SU-DHL-6 (cell line): Measurements from ENCODE around the gene ZBTB47.

Experiments used
- H2AFZ ChIP-seq: fragments of 200-600 bp; sonication (generic); 2 replicates; pipeline ENCODE4 v1.6.1; 2014; ENCODE audit warnings: low read depth, mild to moderate bottlenecking, moderate library complexity, mixed read lengths, antibody characterized with exemption, low read length; ENCODE audit not compliant: severe bottlenecking
- H3F3A ChIP-seq: fragments of 200-600 bp; shearing (Covaris generic); 2 replicates; pipeline ENCODE4 v1.6.0; 2016; ENCODE audit warnings: antibody characterized with exemption, mild to moderate bottlenecking; ENCODE audit not compliant: insufficient read depth
- H3K27ac ChIP-seq: fragments of 200-600 bp; sonication (generic); 2 replicates; pipeline ENCODE4 v1.5.1; 2016; ENCODE audit warnings: low read depth, mild to moderate bottlenecking, low read length, moderate library complexity, mixed read lengths
- H3K27me3 ChIP-seq: fragments of 200-600 bp; sonication (generic), shearing (Covaris generic); 2 replicates; pipeline ENCODE4 v1.6.0; 2014; ENCODE audit warnings: mild to moderate bottlenecking, low read length
- H3K36me3 ChIP-seq: fragments of 200-600 bp; sonication (generic); 2 replicates; pipeline ENCODE4 v1.6.1; 2014; ENCODE audit warnings: mild to moderate bottlenecking, low read length, mixed read lengths
- H3K4me2 ChIP-seq: fragments of 300-600, 200-600 bp; shearing (Covaris generic), sonication (generic); 2 replicates; pipeline ENCODE4 v1.6.0; 2014; ENCODE audit warnings: low read length, low read depth, mild to moderate bottlenecking; ENCODE audit not compliant: poor library complexity, severe bottlenecking
- H3K4me3 ChIP-seq: fragments of 200-600 bp; sonication (generic); 2 replicates; pipeline ENCODE4 v1.5.1; 2014; ENCODE audit warnings: antibody characterized with exemption, low read length, mild to moderate bottlenecking, mixed read lengths; ENCODE audit not compliant: insufficient read depth, poor library complexity, severe bottlenecking
- H3K79me2 ChIP-seq: fragments of 200-600 bp; sonication (generic); 2 replicates; pipeline ENCODE4 v1.6.1; 2014; ENCODE audit warnings: mild to moderate bottlenecking, low read length, moderate library complexity; ENCODE audit not compliant: insufficient read depth
- H3K9ac ChIP-seq: fragments of 200-600 bp; sonication (generic); 2 replicates; pipeline ENCODE4 v1.7.0; 2014; ENCODE audit warnings: mild to moderate bottlenecking, low read length
- H3K9me2 ChIP-seq: fragments of 200-600 bp; sonication (generic); replicated peaks from 2 replicates; pipeline ENCODE4 v1.6.1; 2014; ENCODE audit warnings: low read length; ENCODE audit not compliant: insufficient read depth
- H3K9me3 ChIP-seq: fragments of 200-600 bp; sonication (generic); 2 replicates; pipeline ENCODE4 v1.6.1; 2014; ENCODE audit warnings: low read length, mixed read lengths; ENCODE audit not compliant: insufficient read depth
- H4K20me1 ChIP-seq: fragments of 200-600 bp; sonication (generic); 2 replicates; pipeline ENCODE4 v1.6.1; 2014; ENCODE audit warnings: low read depth, mild to moderate bottlenecking, antibody characterized with exemption, low read length, moderate library complexity, mixed read lengths
- CTCF ChIP-seq: fragments of 200-600 bp; sonication (generic); IDR thresholded peaks from one replicate; pipeline ENCODE4 v1.5.1; 2017; ENCODE audit warnings: antibody characterized with exemption, mild to moderate bottlenecking, low read length, moderate library complexity; ENCODE audit not compliant: insufficient read depth, poor library complexity, severe bottlenecking
- EZH2phosphoT487 ChIP-seq: fragments of 200-600 bp; sonication (generic), shearing (Covaris generic); conservative IDR thresholded peaks from 2 replicates; pipeline ENCODE4 v1.6.1; 2018; ENCODE audit warnings: mild to moderate bottlenecking, antibody characterized with exemption, low read length, moderate library complexity, mixed read lengths

Gene ZBTB47

GRCh38 chr3:42690191-42690590, 36.7 kb downstream of the ZBTB47 start:
- no peak overlapping the region for H2AFZ ChIP-seq

GRCh38 chr3:42690766-42691680, 37.5 kb downstream of the ZBTB47 start:
- no peaks in the 10 kb centered on the region for H3K27me3 ChIP-seq
- no peak overlapping the region for H2AFZ ChIP-seq
- H3K79me2 ChIP-seq = no peaks in the 10 kb centered on the region
- H3K9ac ChIP-seq = no peak overlapping the region
- H4K20me1 ChIP-seq = no peaks in the 10 kb centered on the region
- no peak overlapping the region for H3K27ac ChIP-seq
- TF ChIP-seq CTCF (no peak), EZH2phosphoT487 (no peak)
- H3F3A ChIP-seq = no peaks in the 10 kb centered on the region
- no peak overlapping the region for H3K4me2 ChIP-seq
- no peaks in the 10 kb centered on the region for H3K9me2 ChIP-seq
- H3K4me3 ChIP-seq = no peak overlapping the region
- no peaks in the 10 kb centered on the region for H3K36me3 ChIP-seq
- no peaks in the 10 kb centered on the region for H3K9me3 ChIP-seq

More at GRCh38 chr3:42690191-42690590, 36.7 kb downstream of the ZBTB47 start:
- no peak overlapping the region for H3K4me2 ChIP-seq
- H3K27ac ChIP-seq = no peak overlapping the region
- no peaks in the 10 kb centered on the region for H3K36me3 ChIP-seq
- TF ChIP-seq EZH2phosphoT487 = no peak
- no peak for TF ChIP-seq CTCF
- no peaks in the 10 kb centered on the region for H3K79me2 ChIP-seq
- no peak overlapping the region for H3K9ac ChIP-seq
- no peaks in the 10 kb centered on the region for H3K9me2 ChIP-seq
- H3K9me3 ChIP-seq = no peaks in the 10 kb centered on the region
- no peaks in the 10 kb centered on the region for H3K27me3 ChIP-seq
- no peak overlapping the region for H3K4me3 ChIP-seq
- H3F3A ChIP-seq = no peaks in the 10 kb centered on the region
- no peaks in the 10 kb centered on the region for H4K20me1 ChIP-seq

GRCh38 chr3:42691816-42692666, 38.5 kb downstream of the ZBTB47 start:
- H3K36me3 ChIP-seq = no peaks in the 10 kb centered on the region
- no peak overlapping the region for H2AFZ ChIP-seq
- no peaks in the 10 kb centered on the region for H3K9me2 ChIP-seq
- H3K4me3 ChIP-seq = no peak overlapping the region
- H3K27ac ChIP-seq = no peak overlapping the region
- H3K9ac ChIP-seq = no peak overlapping the region
- no peaks in the 10 kb centered on the region for H4K20me1 ChIP-seq
- H3K4me2 ChIP-seq = no peak overlapping the region
- no peak for TF ChIP-seq EZH2phosphoT487
- TF ChIP-seq CTCF = no peak
- H3F3A ChIP-seq = no peaks in the 10 kb centered on the region
- no peaks in the 10 kb centered on the region for H3K27me3 ChIP-seq
- no peaks in the 10 kb centered on the region for H3K9me3 ChIP-seq
- no peaks in the 10 kb centered on the region for H3K79me2 ChIP-seq
